Hematopoietic multipotent progenitor cell treated with erythropoietin and hydrocortisone succinate and interleukin-3 and kit ligand, for 17 days (in vitro differentiated cells): ENCODE data around the gene H3-3A.

Experiments
- DNase-seq: peaks from one replicate; pipeline ENCODE4 v3.0.0-alpha.2; 2015; ENCODE audit warnings: low spot score

The H3-3A gene

DNA sequence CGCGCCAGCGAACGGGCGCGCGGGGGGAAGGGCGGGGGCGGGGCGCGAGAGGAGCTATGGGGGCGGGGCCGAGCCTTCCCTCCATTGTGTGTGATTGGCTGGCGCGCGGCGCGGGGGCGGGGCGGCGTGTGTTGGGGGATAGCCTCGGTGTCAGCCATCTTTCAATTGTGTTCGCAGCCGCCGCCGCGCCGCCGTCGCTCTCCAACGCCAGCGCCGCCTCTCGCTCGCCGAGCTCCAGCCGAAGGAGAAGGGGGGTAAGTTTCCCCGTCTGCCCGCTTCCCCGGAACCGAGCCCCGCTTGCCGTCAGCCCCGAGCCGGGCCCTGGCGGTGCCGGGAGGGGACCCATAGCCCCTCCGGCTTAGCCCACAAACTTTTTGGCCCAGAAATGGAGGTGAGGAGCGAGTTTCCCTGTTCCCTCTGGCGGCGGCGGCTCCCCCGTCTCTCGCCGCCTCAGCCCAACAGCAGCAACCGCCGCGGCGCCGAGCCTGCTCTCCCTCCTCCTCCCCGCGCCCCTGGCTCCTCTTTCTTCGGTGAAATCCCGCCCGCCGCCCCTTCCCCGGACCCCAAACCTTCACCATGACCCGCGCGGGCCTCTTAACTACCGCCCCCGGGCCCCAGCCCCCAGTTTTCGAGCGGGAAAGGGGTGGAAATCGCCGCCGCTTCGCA is at the start of gene H3-3A:
TSS of gene H3-3A (plus strand) at position 159 of the 666 bp plus-strand sequence. CDS start 1,636 bp downstream, outside the sequence.
- peak; percentile 96 for DNase-seq

DNA sequence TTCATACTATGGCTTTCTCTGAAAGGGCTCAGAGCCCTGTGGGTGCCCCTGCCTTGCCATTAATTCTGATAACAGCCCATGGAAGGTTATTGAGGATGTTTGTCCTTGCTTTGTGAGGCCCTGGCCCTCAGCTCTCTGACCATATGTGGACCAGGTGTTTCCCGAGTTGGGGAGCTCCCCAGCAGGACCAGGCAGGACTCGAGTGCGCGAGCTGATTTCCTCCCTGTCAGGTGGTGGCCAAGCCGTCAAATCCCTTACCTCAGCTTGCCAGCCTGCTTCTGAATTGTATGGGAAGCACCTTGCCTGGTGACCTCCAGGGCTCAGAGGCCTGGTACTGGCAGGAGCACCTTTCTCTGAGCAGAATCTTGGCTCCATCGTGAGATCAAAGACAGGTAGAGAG is 45.4 kb upstream of the H3-3A start:
- DNase-seq = no peak

DNA sequence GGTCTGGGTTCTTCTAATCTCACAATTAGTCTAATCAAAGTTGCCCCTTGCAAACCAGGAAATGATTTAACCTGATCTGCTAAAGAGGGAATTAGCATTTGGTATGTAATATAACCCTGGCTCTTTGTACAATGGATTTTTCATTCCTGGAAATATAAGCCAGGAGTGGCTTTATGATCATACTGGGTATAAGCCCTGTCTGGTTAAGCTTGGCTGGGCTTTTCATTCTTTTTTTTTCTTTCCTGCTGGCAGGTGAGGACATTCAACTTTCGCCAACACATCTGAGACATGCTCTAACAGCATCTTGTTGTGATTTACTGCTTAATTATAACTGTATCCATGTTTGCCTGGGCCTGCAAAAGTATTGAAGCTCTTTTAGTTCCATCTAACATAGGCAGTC is 42.9 kb upstream of the H3-3A start:
- DNase-seq = no peak

DNA sequence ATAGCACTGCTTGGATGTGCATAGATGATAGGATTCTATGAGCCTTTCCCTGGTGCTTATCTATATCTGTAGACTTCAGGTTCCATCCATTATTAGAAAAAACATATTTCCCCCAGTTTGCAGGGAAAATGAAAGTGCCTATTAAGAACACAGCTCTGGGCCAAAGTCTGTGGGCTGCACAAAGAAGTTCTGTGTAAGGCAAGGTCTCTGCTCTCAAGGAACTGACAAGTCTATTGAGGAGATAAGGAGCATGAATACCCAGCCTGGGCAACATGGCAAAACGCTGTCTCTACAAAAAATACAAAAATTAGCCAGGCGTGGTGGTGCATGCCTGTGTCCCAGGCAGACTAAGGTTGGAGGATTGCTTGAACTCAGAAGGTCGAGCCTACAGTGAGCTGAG is 41.1 kb upstream of the H3-3A start:
- no peak for DNase-seq

DNA sequence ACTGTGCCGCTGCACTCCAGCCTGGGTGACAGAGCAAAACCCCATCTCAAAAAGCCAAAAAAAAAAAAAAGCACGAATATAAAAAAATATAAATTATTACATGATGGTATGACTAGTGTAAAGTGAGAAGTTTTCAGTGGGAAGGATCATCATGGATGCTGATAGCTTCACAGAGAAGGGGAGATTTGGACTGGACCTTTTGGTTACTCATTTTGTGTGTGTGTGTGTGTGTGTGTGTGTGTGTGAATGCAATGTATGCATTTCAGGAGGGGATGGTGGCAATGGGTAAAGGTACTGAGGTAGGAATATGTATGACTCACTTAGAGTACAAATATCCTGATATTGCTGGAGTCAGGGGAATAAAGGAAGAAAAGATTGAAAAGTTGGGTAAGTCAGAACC is 40.7 kb upstream of the H3-3A start:
- DNase-seq = no peak

DNA sequence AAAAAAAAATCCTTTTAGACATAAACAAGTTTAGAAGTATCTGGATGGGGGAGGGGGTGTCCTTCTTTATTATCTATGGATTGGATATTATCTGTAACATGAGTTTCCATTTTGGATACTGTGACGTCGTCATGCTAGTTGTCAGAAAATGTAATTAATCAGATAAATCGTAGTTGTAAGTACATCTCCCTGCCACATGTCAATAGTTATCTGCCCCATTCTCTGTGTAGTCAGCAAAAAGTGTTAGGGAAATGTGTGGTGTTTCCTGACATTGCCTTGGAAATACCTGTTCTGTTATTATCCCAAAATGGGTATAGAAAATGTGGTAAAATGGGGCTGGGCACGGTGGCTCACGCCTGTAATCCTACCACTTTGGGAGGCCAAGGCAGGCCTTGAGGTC is 38.8 kb upstream of the H3-3A start:
- no peak for DNase-seq

DNA sequence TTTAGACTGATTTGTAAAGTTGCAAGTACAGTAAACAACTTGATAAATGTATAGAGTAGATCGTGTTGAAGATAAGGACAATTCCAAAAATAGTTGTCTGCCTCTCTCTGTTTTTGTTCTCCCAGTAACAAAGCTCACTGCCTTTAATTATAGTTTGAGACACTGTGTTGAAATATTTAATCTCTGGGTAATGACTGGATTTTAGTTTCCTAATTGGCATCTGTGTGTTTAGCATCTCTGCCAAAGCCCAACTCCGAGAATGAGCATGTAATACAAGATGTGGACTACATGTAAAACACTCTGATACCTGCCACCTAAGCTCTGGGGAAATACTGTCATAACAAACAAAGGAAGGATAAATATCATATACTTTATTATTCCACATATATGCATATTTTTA is 35.7 kb upstream of the H3-3A start:
- DNase-seq = no peak

DNA sequence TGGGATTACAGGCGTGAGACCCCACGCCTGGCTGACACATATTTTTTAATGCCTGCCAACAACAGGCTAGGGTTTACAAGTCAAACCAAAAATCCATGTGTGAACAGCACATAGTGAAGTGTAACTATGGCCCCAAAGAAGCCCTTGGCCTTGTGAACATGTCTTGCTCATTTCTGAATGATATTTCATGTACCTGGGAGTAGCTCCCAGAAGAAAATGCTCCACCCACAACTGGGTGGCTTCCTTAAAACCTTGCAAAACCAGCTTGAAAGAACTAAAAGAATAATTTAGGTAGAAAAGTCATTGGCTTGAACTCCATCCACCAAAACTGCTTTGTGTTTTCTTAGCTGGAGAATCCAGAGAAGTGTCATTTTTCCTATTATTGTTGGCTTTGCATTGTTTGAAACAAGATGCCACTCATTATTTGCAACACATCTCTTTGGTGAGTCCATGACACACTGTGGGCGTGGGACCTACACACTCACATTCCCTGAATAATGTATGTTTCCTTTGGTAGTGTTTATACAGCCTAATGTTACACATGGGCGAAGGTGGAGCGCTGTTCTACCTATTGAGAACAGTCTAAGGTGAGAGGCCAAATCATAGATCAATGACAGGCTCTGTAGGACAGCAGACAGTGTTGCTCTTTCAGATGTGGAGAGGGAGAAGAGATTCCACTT is 34.8 kb upstream of the H3-3A start:
- DNase-seq = no peak

DNA sequence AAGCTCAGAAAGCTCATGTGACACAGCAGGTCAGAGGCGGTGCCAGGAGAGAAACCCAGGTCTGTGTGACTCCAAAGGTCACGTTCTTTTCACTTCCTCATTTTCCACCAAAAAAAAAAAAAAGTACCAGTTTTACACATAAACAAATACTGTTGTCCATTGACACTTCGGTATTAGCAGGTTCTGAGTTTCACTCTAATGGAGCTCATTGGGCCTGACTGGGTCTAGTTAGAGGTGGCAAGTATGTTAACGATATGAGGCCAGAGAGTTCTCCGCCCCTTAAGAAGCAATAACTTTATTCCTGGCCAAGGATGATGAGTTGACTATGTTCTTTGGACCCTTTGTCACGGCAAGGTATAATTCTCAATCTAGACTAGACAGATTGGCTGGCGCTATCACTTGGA is 33.4 kb upstream of the H3-3A start:
- no peak for DNase-seq

DNA sequence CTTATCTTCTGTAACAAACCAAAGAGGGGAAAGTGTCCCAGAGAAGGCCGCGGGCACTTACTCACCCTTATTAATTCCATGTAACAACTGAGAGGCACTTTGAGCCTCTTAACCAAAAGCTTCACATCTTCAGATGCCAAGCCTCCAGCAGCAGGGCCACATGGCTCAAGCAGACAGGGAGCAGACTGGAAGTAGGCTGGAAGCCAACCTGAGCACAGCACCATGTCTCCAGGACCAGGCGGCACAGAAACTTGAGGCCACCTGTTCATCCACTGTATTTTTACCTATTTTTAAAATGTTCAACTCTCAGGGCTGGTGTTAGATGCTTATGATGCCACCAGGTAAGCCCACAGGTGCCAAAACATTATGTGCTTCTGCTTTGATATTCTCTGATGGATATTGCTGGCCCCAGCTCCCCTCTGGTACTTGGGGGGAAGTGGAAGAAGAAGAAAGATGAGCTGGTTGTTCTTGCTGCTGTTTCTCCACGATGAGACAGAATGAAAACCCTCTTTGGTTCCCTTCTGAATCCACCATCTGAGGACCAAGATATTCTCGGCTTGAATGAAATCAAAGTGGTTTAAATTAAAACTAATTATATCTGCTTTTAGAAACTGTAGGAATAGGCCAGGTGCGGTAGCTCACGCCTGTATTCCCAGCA is 32.8 kb upstream of the H3-3A start:
- DNase-seq = no peak

DNA sequence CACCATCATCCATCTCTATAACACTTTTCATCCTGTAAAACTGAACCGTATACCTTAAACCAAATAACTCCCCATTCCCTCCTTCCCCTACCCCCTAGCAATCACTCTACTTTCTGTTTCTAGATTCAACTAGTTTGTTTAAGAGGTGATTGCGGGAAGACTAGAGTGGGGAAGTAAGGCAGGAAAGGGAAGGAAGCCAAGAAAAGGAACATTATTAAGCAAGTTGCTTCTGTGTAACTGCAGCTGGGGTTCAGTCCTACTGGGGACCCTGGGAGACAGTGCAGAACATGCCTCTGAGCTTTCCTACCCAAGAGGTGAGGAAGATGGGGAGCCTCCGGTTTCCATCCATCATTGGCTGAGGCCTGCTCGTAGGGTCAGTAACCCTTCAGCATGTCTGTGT is 28.9 kb upstream of the H3-3A start:
- DNase-seq = no peak

DNA sequence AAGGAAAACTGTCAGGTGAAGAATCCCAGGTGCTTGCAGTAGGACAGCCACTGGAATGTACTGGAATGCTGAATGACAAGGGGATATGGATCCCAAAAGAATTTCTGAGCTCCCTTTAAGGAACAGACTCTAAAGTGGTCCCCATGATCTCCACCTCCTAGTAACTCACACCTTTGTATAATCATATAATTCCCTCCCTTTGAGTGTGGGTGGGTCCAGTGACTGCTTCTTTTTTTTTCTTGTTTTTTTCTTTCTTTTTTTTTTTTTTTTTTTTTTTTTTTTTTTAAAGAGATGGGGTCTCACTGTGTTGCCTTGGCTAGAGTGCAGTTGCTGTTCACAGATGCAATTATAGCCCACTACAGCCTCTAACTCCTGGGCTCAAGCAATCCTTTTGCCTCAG is 28.5 kb upstream of the H3-3A start:
- DNase-seq = no peak

DNA sequence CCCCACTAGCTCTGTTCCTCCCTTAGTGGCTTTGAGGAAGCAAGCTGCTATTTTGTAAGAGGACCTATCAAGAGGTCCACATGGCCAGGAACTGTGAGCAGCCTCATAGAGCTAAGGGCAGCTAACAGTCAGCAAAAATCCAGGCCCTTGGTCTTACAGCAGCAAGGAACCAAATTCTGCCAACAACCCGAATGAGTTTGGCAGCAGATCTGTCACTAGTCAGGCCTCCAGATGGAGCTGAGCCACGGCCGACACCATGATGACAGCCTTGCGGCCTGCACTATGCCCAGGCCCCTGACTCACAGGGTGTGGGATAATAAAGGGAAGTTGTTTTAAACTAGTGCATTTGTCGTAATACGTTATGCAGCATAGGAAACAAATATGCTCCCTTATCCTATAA is 28.0 kb upstream of the H3-3A start:
- DNase-seq = peak; percentile 48

DNA sequence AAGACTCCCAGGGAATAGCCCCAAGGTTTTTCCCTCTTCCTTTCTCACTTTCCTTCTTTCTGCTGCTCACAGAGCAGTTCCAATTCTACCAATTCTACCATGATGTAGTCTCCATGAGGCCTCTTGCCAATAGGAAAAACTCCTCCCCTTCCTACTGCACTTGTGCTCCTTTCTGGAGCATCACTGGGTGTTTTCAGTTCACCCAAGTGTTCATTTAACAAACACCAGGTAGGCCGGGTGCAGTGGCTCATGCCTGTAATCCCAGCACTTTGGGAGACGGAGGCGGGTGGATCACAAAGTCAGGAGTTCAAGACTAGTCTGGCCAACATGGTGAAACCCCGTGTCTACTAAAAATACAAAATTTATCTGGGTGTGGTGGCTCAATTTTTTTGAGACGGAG is 26.6 kb upstream of the H3-3A start:
- no peak for DNase-seq

DNA sequence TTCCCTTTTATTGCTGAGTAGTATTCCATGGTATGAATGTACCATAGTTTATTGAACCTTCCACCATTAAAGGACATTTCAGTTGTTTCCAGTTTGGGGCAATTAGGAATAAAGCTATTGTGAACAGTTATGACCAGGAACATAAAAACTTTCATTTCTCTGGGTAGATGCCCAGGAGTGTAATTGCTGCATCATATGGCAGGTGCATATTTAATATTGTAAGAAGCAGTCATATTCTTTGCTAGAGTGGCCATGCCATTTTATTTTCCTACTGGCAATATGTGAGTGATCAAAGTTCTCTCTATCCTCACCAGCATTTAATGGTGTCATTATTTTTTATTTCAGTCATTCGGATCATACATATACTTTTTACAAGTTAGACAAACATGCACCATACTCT is 23.9 kb upstream of the H3-3A start:
- no peak for DNase-seq

DNA sequence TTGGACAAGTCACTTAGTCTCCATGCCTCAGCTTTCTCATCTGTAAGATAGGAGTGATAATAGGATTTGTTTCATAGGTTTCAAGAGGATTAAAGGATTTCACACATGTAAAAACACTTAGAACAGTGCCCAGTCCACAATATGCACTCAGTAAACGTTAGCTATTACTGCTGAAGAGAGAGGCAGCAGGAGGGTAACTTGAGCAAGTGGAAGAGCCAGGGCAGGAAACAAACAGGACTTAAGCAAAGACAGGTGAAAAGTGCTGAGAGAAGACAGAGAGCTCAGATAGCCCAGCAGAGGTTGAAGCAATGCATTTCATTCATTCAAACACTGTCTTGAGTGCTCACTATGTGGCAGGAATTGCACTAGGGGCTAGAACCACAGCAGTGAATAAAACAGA is 21.1 kb upstream of the H3-3A start:
- no peak for DNase-seq

DNA sequence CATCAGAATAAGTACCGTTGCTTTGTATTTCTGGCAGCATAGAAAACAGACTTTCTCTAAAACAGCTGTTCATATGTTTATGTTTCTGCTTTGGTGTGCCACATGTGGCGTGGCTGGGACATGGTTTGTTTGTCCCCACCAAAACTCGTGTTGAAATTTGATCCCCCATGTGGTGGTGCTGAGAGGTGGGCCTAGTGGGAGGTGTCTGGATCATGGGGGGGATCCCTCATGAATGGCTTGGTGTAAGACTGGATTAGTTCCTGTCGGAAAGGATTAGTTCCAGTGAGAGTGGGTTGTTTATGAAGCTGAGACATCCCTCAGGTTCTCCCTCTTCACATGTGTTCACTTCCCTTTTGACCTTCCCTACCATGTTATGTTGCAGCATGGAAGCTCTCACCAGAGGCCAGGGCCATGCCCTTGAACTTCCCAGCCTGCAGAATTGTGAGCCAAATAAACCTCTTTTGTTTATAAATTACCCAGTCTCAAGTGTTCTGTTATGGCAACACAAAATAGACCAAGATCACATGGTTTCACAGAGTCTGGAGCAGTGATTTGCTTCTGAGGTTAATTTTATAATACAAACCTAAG is 17.9 kb upstream of the H3-3A start:
- no peak for DNase-seq

DNA sequence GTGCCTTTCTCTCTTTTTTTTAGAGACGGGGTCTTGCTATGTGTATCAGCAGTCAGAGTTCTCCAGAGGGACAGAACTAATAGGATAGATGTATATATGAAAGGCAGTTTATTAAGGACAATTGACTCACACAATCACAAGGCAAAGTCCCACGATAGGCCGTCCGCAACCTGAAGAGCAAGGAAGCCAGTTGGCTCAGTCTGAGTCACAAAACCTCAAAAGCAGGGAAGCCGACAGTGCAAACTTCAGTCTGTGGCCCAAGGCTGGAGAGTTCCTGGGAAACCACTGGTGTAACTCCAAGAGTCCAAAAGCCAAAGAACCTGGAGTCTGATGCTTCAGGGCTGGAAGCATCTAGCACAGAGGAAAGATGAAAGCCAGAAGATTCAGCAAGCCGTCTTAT is 16.3 kb upstream of the H3-3A start:
- no peak for DNase-seq

DNA sequence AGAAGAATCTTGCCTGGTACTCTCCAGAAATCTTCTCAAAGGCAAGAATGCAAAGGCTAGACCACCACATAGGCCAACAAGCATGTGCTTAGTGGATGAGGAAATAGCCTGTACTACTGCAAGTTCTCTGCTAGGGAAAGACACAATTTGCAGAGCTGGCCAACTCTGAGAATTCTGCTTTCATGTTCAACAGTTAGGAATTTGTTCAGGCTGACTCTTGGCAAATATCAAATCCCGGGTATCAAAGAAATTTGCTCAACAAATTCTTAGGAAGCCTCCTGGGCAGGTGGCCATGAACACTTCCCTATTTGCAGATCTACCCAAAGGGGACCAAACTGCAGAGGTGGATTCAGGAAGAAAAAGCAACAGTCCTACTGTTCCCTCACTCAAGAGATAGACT is 15.0 kb upstream of the H3-3A start:
- no peak for DNase-seq

DNA sequence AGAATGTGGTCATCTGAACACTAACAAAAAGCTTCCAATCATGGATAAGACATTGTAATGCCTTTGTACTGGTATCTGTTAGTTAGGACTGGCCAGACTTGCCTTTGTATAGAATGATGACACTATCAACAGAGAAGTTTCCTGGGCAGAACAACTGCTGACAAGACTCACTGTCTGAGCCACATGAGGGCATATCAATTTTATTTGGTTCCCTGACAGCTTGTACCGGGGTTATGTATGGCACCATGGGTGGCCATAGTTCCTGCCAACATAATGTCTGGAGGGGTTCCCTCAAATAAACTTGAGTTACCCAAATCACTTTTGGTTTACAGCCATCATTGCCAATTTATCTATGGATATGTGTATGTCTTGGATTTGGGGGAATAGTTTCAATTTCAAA is 13.6 kb upstream of the H3-3A start:
- no peak for DNase-seq

DNA sequence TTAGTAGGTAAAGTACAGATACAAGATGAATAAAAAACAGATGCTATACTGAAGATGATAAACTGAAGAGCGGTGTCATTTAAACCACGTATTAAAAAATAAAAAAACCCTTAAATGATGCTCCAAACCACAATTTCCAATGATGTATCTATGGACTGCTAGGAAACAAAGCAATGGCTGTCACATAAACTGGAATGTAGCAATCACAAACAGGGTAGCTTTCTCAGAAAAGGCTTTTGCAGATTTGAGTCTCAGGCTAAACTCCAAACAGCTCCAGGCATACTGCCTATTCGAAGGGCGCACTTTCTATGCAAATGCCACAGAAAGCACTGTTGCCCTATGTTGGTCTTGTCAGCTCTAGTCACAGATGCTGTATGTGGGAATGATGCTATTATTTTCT is 12.4 kb upstream of the H3-3A start:
- DNase-seq = no peak

DNA sequence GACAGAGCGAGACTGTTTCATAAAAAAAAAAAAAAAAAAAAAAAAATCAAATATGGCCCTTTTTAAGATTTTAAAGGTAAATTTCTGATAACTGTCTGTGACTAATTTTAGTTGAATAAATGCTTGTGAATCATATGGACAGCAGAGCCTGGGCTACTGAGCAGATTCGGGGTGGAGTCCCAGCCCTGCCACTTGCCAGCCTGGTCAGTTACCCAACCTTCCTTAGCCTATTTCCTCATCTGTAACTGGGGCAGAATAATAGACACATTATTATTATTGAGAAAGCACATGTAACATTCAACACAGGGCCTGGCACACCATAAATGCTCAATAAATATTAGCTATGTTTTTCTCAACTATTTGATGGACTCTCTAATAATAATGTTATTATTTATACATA is 11.2 kb upstream of the H3-3A start:
- no peak for DNase-seq

DNA sequence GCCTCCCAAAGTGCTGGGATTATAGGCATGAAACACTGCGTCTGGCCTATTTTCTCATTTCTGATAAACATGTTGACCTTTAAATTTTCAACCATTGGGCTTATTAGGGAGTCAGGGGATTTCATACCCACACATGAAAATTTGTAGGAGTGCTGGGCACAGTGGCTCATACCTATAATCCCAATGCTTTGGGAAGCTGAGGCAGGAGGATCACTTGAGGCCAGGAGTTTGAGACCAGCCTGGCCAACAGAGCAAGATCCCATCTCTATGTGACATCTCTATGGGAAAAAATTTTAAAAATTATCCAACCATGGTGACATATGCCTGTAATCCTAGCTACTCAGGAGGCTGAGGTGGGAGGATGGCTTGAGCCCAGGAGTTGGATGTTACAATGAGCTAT is 10.5 kb upstream of the H3-3A start:
- no peak for DNase-seq
